Neural progenitor cell (in vitro differentiated cells): ENCODE results near the gene SLC24A4. TPM values are rescaled to one million over a fixed set of nuclear protein-coding genes. Genes with fewer than 3 reads are reported as not detected.

Experiments used
- DNase-seq: peaks from one replicate; pipeline ENCODE4 v3.0.0-alpha.2; 2016; ENCODE audit warnings: low spot score
- H2AFZ ChIP-seq: fragments of 200-600 bp; sonication (generic); replicated peaks from 2 replicates; pipeline ENCODE4 v1.6.1; 2016; ENCODE audit warnings: antibody characterized with exemption
- H3F3A ChIP-seq: fragments of 200-600 bp; sonication (generic); 2 replicates; pipeline ENCODE4 v1.6.1; 2016; ENCODE audit warnings: antibody characterized with exemption, low read depth
- H3K27ac ChIP-seq: fragments of 200-600 bp; sonication (generic); 2 replicates; pipeline ENCODE4 v1.5.1; 2016; ENCODE audit warnings: mild to moderate bottlenecking
- H3K27me3 ChIP-seq: fragments of 200-600 bp; sonication (generic); 2 replicates; pipeline ENCODE4 v1.6.1; 2016; ENCODE audit warnings: mild to moderate bottlenecking, moderate library complexity
- H3K36me3 ChIP-seq: fragments of 200-600 bp; sonication (generic); 2 replicates; pipeline ENCODE4 v1.5.1; 2016
- H3K4me1 ChIP-seq: fragments of 200-600 bp; sonication (generic); 2 replicates; pipeline ENCODE4 v1.6.1; 2016; ENCODE audit warnings: mixed run types
- H3K4me2 ChIP-seq: fragments of 200-600 bp; sonication (generic); 2 replicates; pipeline ENCODE4 v1.6.1; 2016
- H3K4me3 ChIP-seq: fragments of 200-600 bp; sonication (generic); 2 replicates; pipeline ENCODE4 v1.5.1; 2016
- H3K79me2 ChIP-seq: fragments of 200-600 bp; sonication (generic); 2 replicates; pipeline ENCODE4 v1.6.1; 2016; ENCODE audit warnings: low read depth
- H3K9ac ChIP-seq: fragments of 200-600 bp; sonication (generic); 2 replicates; pipeline ENCODE4 v1.6.1; 2016
- H3K9me3 ChIP-seq: fragments of 200-600 bp; sonication (generic); 2 replicates; pipeline ENCODE4 v1.5.1; 2016; ENCODE audit warnings: low read depth
- H4K20me1 ChIP-seq: fragments of 200-600 bp; sonication (generic); 2 replicates; pipeline ENCODE4 v1.6.1; 2016; ENCODE audit warnings: low read depth
- H3K27ac Mint-ChIP-seq: 3 replicates; pipeline ENCODE4 v1.8.0; 2021; ENCODE audit warnings: mixed read lengths
- H3K27me3 Mint-ChIP-seq: 2 replicates; pipeline ENCODE4 v1.8.0; 2022; ENCODE audit warnings: low read depth, mild to moderate bottlenecking, inconsistent platforms, moderate library complexity, mixed read lengths; ENCODE audit not compliant: insufficient read depth
- H3K36me3 Mint-ChIP-seq: 3 replicates; pipeline ENCODE4 v1.8.0; 2021; ENCODE audit warnings: mixed read lengths
- H3K4me1 Mint-ChIP-seq: 3 replicates; pipeline ENCODE4 v1.8.0; 2021; ENCODE audit warnings: mixed read lengths
- H3K4me3 Mint-ChIP-seq: 3 replicates; pipeline ENCODE4 v1.8.0; 2021; ENCODE audit warnings: mild to moderate bottlenecking, moderate library complexity, mixed read lengths
- H3K9me3 Mint-ChIP-seq: 3 replicates; pipeline ENCODE4 v1.8.0; 2020; ENCODE audit warnings: mixed read lengths
- CTCF ChIP-seq: fragments of 200-600 bp; sonication (generic); IDR thresholded peaks from 2 replicates; pipeline ENCODE4 v1.5.1; 2017; ENCODE audit warnings: antibody characterized with exemption, mild to moderate bottlenecking
- EZH2 ChIP-seq: fragments of 200-600 bp; sonication (generic); IDR thresholded peaks from 2 replicates; pipeline ENCODE4 v1.6.1; 2017; ENCODE audit warnings: antibody characterized with exemption, mild to moderate bottlenecking, moderate library complexity
- EZH2phosphoT487 ChIP-seq: fragments of 200-600 bp; sonication (generic); IDR thresholded peaks from 2 replicates; pipeline ENCODE4 v1.6.1; 2017; ENCODE audit warnings: antibody characterized with exemption
- total RNA-seq: library from RNA; depleted of rRNA; stranded (reverse); fragments of >200 nt; gene quantifications from 2 replicates; pipeline ENCODE4 v1.2.3, GENCODE V29; 2015; ENCODE audit warnings: low replicate concordance

Gene SLC24A4
- total RNA-seq, 1 donor from 2014 or later: 0.73 TPM

GRCh38 chr14:92475451-92476187 is 152.7 kb downstream of the SLC24A4 start:
- Histone ChIP-seq H3F3A (no peaks in the 10 kb centered on the region), H4K20me1 (no peaks in the 10 kb centered on the region), H3K9ac (no peak overlapping the region), H3K4me3 (no peak overlapping the region), H3K27me3 (no peaks in the 10 kb centered on the region), H3K4me1 (no peaks in the 10 kb centered on the region), H3K79me2 (no peaks in the 10 kb centered on the region), H2AFZ (no peak overlapping the region), H3K9me3 (no peaks in the 10 kb centered on the region), H3K36me3 (no peaks in the 10 kb centered on the region), H3K27ac (no peak overlapping the region), H3K4me2 (no peak overlapping the region)
- TF ChIP-seq CTCF (no peak), EZH2phosphoT487 (no peak), EZH2 (no peak)
- no peaks in the 10 kb centered on the region for H3K36me3 Mint-ChIP-seq
- no peak overlapping the region for H3K4me3 Mint-ChIP-seq
- peaks cover 10% of the 10 kb centered on the region for H3K4me1 Mint-ChIP-seq
- H3K27ac Mint-ChIP-seq: no peak overlapping the region
- peaks cover 3% of the 10 kb centered on the region for H3K27me3 Mint-ChIP-seq
- DNase-seq: no peak
- H3K9me3 Mint-ChIP-seq: peaks cover 3% of the 10 kb centered on the region

DNA sequence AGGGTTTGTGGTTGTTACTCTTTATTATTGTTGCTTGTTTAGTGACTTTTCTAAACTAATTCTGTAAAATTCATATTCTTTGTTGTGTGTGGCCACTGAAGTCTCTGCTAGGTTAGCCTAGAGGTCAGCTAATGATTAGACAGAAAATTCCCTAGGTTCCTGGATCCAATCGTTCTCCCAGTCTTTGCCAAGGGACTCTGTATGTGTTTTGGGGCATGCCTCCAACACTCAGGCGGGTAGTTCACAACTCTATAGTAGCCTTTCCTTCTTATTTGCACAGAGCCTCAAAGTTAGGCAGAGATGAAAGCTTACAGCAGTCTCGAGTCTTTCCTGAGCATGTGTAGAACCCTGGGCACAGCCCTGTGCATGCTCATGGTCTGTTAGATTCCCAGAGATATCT is 157.9 kb downstream of the SLC24A4 start:
- no peaks in the 10 kb centered on the region for H3K4me1 ChIP-seq
- Mint-ChIP-seq H3K4me1 (peaks cover 2% of the 10 kb centered on the region), H3K27ac (no peak overlapping the region), H3K27me3 (peaks cover 4% of the 10 kb centered on the region), H3K9me3 (peaks cover 6% of the 10 kb centered on the region), H3K4me3 (no peak overlapping the region), H3K36me3 (no peaks in the 10 kb centered on the region)
- H3F3A ChIP-seq: no peaks in the 10 kb centered on the region
- H3K4me2 ChIP-seq: no peak overlapping the region
- no peak for DNase-seq
- no peaks in the 10 kb centered on the region for H3K27me3 ChIP-seq
- no peaks in the 10 kb centered on the region for H3K36me3 ChIP-seq
- no peak overlapping the region for H3K4me3 ChIP-seq
- H3K9me3 ChIP-seq: no peaks in the 10 kb centered on the region
- H2AFZ ChIP-seq: no peak overlapping the region
- H3K27ac ChIP-seq: no peak overlapping the region
- TF ChIP-seq EZH2: no peak
- no peak for TF ChIP-seq EZH2phosphoT487
- TF ChIP-seq CTCF: no peak
- no peak overlapping the region for H3K9ac ChIP-seq
- H3K79me2 ChIP-seq: no peaks in the 10 kb centered on the region
- H4K20me1 ChIP-seq: no peaks in the 10 kb centered on the region

DNA sequence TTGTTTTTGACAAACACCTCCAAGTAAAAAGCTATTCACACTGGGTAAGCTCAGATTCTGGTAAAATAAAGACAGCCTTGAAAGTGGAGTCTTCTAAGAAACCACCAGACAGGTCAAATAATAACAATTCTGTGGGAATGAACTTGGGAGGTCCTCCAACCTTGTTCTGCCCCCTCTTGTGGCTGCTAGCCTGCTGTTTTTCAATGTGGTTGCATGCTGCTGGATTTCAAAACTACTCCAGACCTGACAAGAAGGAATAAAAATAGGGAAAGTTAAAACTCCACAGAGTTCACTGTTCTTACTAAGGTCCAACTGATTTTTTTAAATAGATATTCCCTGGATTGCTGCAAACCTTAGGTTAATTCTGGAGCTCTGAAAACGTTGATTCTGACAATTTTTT is 158.4 kb downstream of the SLC24A4 start:
- Histone ChIP-seq H2AFZ (no peak overlapping the region), H3K9ac (no peak overlapping the region), H3K4me3 (no peak overlapping the region), H4K20me1 (no peaks in the 10 kb centered on the region), H3K27ac (no peak overlapping the region), H3K36me3 (no peaks in the 10 kb centered on the region), H3K27me3 (no peaks in the 10 kb centered on the region), H3F3A (no peaks in the 10 kb centered on the region), H3K4me1 (no peaks in the 10 kb centered on the region), H3K9me3 (no peaks in the 10 kb centered on the region), H3K79me2 (no peaks in the 10 kb centered on the region), H3K4me2 (no peak overlapping the region)
- no peaks in the 10 kb centered on the region for H3K36me3 Mint-ChIP-seq
- no peak overlapping the region for H3K4me3 Mint-ChIP-seq
- H3K27me3 Mint-ChIP-seq: peaks cover 4% of the 10 kb centered on the region
- H3K9me3 Mint-ChIP-seq: peaks cover 6% of the 10 kb centered on the region
- no peak for DNase-seq
- H3K27ac Mint-ChIP-seq: no peak overlapping the region
- H3K4me1 Mint-ChIP-seq: peaks cover 2% of the 10 kb centered on the region
- no peak for TF ChIP-seq EZH2phosphoT487
- no peak for TF ChIP-seq EZH2
- no peak for TF ChIP-seq CTCF
